ENCODE results near the gene TMEM98. TPM values are rescaled to one million over a fixed set of nuclear protein-coding genes. Genes with fewer than 3 reads are reported as not detected.
"Not testable (repeated sequence)": the region's sequence is repeated elsewhere in the genome, so short reads cannot be mapped to it uniquely, and the experiment has no call there.

TMEM98 gene
- total and polyA plus RNA-seq, 7 donors, result 23.8 to 88.1 (median 59.5) TPM

DNA sequence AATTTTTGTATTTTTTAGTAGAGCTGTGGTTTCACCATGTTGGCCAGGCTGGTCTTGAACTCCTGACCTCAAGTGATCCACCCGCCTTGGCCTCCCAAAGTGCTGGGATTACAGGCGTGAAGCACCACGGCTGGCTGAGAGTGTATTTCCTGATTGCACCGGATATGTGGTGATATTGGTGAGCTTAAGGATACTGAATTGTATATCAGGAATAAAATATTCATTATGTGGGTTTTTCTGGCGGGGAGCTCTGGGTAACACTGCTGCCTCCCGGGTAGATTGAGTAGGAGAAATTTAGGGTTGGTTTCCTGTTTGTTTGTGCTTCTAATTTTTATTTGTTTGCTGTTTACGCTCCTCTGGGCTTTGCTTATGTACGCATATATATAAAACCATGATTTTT is 7.7 kb upstream of the TMEM98 start:
- H3K36me3 ChIP-seq, result no peaks in the 10 kb centered on the region
- TF ChIP-seq POLR2A (IDR thresholded peaks at IDR 0.05) (no peak), EP300 (IDR thresholded peaks at IDR 0.05) (no peak), POLR2AphosphoS5 (IDR thresholded peaks at IDR 0.05) (no peak)
- TF ChIP-seq, protein P1, sequence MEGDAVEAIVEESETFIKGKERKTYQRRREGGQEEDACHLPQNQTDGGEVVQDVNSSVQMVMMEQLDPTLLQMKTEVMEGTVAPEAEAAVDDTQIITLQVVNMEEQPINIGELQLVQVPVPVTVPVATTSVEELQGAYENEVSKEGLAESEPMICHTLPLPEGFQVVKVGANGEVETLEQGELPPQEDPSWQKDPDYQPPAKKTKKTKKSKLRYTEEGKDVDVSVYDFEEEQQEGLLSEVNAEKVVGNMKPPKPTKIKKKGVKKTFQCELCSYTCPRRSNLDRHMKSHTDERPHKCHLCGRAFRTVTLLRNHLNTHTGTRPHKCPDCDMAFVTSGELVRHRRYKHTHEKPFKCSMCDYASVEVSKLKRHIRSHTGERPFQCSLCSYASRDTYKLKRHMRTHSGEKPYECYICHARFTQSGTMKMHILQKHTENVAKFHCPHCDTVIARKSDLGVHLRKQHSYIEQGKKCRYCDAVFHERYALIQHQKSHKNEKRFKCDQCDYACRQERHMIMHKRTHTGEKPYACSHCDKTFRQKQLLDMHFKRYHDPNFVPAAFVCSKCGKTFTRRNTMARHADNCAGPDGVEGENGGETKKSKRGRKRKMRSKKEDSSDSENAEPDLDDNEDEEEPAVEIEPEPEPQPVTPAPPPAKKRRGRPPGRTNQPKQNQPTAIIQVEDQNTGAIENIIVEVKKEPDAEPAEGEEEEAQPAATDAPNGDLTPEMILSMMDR (IDR thresholded peaks at IDR 0.05), result no peak
- no peak overlapping the region for H3K4me3 ChIP-seq
- H3K27ac ChIP-seq, result no peak overlapping the region
- intact Hi-C loops (cut with DNase I), result no loop called here
- DNase-seq, result no peak
- no peaks in the 10 kb centered on the region for H3K27me3 ChIP-seq
- H3K9me3 ChIP-seq, result no peaks in the 10 kb centered on the region
- WGBS, 2 donors, result 65 to 81% methylated on average over 8 of the region's 8 CpGs
- no peaks in the 10 kb centered on the region for H3K4me1 ChIP-seq

DNA sequence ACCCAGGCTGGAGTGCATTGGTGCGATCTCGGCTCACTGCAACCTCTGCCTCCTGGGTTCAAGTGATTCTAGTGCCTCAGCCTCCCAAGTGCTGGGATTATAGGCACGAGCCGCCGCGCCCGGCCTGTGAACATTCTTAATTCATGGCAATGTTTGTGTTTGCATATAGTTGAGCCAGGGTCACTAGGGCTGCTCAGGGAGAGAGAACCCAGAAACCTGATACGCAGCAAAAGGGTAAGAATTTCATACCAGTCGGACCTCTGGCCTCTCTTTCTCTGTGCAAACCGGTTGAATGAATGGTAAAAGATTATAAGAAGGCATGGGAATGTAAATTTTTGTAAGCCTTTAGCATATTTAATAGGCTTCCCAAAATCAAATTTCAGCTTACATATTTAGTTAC is 6.9 kb upstream of the TMEM98 start:
- no peaks in the 10 kb centered on the region for H3K36me3 ChIP-seq
- WGBS, 2 donors, result 83 to 91% methylated on average over 10 of the region's 10 CpGs
- no peak for TF ChIP-seq POLR2AphosphoS5 (IDR thresholded peaks at IDR 0.05)
- no peak for TF ChIP-seq EP300 (IDR thresholded peaks at IDR 0.05)
- no peak for TF ChIP-seq POLR2A (IDR thresholded peaks at IDR 0.05)
- TF ChIP-seq, protein P1 (IDR thresholded peaks at IDR 0.05), result no peak
- no peaks in the 10 kb centered on the region for H3K9me3 ChIP-seq
- no peak overlapping the region for H3K4me3 ChIP-seq
- H3K27me3 ChIP-seq, result no peaks in the 10 kb centered on the region
- intact Hi-C loops (cut with DNase I), result no loop called here
- H3K27ac ChIP-seq, result no peak overlapping the region
- DNase-seq, result no peak
- H3K4me1 ChIP-seq, result no peaks in the 10 kb centered on the region

DNA sequence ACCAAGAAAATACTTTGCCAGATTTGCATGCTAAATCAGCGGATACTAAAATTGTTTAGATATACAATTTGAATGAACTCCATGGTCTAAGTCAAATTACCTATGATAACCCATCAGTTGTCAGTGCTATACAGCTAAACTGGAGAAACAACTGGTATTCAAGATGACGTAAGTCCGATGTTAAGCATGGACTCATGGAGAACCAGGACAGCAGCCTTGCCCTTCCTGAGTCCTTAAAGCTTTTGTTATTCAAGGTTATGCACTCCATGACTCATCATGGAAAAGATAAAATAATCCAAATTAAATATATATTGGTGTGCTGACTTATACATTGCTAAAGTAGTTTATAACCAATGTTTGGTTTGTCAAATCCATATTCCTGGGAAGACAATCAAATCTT is 4.0 kb upstream of the TMEM98 start:
- H3K36me3 ChIP-seq; H3K27ac ChIP-seq; H3K27me3 ChIP-seq; H3K9me3 ChIP-seq; DNase-seq; intact Hi-C loops (cut with DNase I); H3K4me3 ChIP-seq: not testable (repeated sequence)
- H3K4me1 ChIP-seq, result peaks cover 0 to 11% (median 9%) of the 10 kb centered on the region in 4 donors
- 93 to 94% methylated on average over 3 of the region's 3 CpGs for WGBS, 2 donors

- Histone ChIP-seq H3K9me3 (no peaks in the 10 kb centered on the region), H3K27ac (no peak overlapping the region), H3K36me3 (peaks cover 0 to under 1% (median 0%) of the 10 kb centered on the region in 4 donors), H3K4me1 (peaks cover 0 to 20% (median 14%) of the 10 kb centered on the region in 4 donors), H3K4me3 (no peak overlapping the region), H3K27me3 (no peaks in the 10 kb centered on the region)
- intact Hi-C loops (cut with DNase I), result loop anchor here (5.0 kb wide), 1 partner anchor 49 kb away; the partner anchor contains the start of gene MYO1D
- 95% methylated on average over 5 of the region's 5 CpGs for WGBS, 2 donors
- no peak for DNase-seq
- no peak for TF ChIP-seq EP300 (IDR thresholded peaks at IDR 0.05)
- TF ChIP-seq POLR2AphosphoS5 (IDR thresholded peaks at IDR 0.05), result no peak
- no peak for TF ChIP-seq POLR2A (IDR thresholded peaks at IDR 0.05)
- TF ChIP-seq, protein P1 (IDR thresholded peaks at IDR 0.05), result no peak
These were observed 1.8 kb upstream of the TMEM98 start for GRCh38 chr17:32926183-32926582.

- not testable (repeated sequence) for DNase-seq, H3K4me3 ChIP-seq, H3K27ac ChIP-seq, H3K36me3 ChIP-seq, H3K9me3 ChIP-seq, H3K27me3 ChIP-seq
- 93 to 94% methylated on average over 8 of the region's 8 CpGs for whole genome bisulfite sequencing, 2 donors
- intact Hi-C loops (cut with DNase I), result loop anchor here (5.0 kb wide), 1 partner anchor 49 kb away; the partner anchor contains the start of gene MYO1D
- H3K4me1 ChIP-seq, result peaks cover 0 to 20% (median 14%) of the 10 kb centered on the region in 4 donors
These were observed 1.2 kb upstream of the TMEM98 start for GRCh38 chr17:32926789-32927188.

- DNase-seq, result no peak
- peak overlapping the region; percentile 58 to 91 (median 80) for H3K4me3 ChIP-seq
- WGBS, 2 donors, result 15 to 36% methylated on average over 11 of the region's 11 CpGs
These were observed 691 bp upstream of the TMEM98 start for GRCh38 chr17:32927201-32927723.

More at GRCh38 chr17:32927201-32927723, 691 bp upstream of the TMEM98 start:
- intact Hi-C loops (cut with DNase I), result loop anchor here (5.0 kb wide), 1 partner anchor 50 kb away; the partner anchor contains the start of gene MYO1D
- peak overlapping the region; percentile 71 to 78 (median 72) for H3K27ac ChIP-seq
- H3K9me3 ChIP-seq, result no peaks in the 10 kb centered on the region
- peaks cover 0 to 6% (median 0%) of the 10 kb centered on the region in 4 donors for H3K36me3 ChIP-seq
- TF ChIP-seq POLR2AphosphoS5 (IDR thresholded peaks at IDR 0.05) (no peak), EP300 (IDR thresholded peaks at IDR 0.05) (no peak), POLR2A (IDR thresholded peaks at IDR 0.05) (no peak)
- TF ChIP-seq, protein P1 (IDR thresholded peaks at IDR 0.05), result no peak
- H3K4me1 ChIP-seq, result peaks cover 0 to 20% (median 14%) of the 10 kb centered on the region in 4 donors
- H3K27me3 ChIP-seq, result no peaks in the 10 kb centered on the region

Measured in sigmoid colon (tissue), 7 donors.